Trophoblast cell (in vitro differentiated cells and primary cell): Measurements from ENCODE around the gene CYSTM1.

ENCODE experiments used
- DNase-seq, 2 donors: peaks; one replicate each; pipeline ENCODE4 v3.0.0-alpha.2; 2016
- H2AFZ ChIP-seq: 2 replicates; pipeline ENCODE4 v1.6.1; 2013; ENCODE audit warnings: low read length, moderate library complexity, mild to moderate bottlenecking; ENCODE audit not compliant: insufficient read depth, poor library complexity
- H2AK5ac ChIP-seq: 2 replicates; pipeline ENCODE4 v1.6.1; 2013; ENCODE audit warnings: mild to moderate bottlenecking, low read length
- H2BK120ac ChIP-seq: 2 replicates; pipeline ENCODE4 v1.6.1; 2013; ENCODE audit warnings: low read length, mild to moderate bottlenecking, moderate library complexity; ENCODE audit not compliant: insufficient read depth, poor library complexity
- H2BK12ac ChIP-seq: 2 replicates; pipeline ENCODE4 v1.6.1; 2013; ENCODE audit warnings: mild to moderate bottlenecking, low read length, moderate library complexity
- H2BK5ac ChIP-seq: 2 replicates; pipeline ENCODE4 v1.6.1; 2013; ENCODE audit warnings: low read length, low read depth, moderate library complexity, mild to moderate bottlenecking; ENCODE audit not compliant: poor library complexity
- H3K14ac ChIP-seq: 2 replicates; pipeline ENCODE4 v1.6.1; 2013; ENCODE audit warnings: mild to moderate bottlenecking, low read length
- H3K18ac ChIP-seq: 2 replicates; pipeline ENCODE4 v1.6.1; 2013; ENCODE audit warnings: mild to moderate bottlenecking, low read length
- H3K23ac ChIP-seq: 2 replicates; pipeline ENCODE4 v1.6.1; 2013; ENCODE audit warnings: low read length
- H3K27ac ChIP-seq: 2 replicates; pipeline ENCODE4 v1.5.1; 2013; ENCODE audit warnings: low read depth, mild to moderate bottlenecking, inconsistent platforms, low read length, moderate library complexity
- H3K27me3 ChIP-seq: 2 replicates; pipeline ENCODE4 v1.6.1; 2013; ENCODE audit warnings: inconsistent platforms, mild to moderate bottlenecking, low read length, moderate library complexity; ENCODE audit not compliant: insufficient read depth
- H3K36me3 ChIP-seq, 2 experiments: 1 replicate in 1 of 2; 2 replicates in 1 of 2; pipeline ENCODE4 v1.6.1; 2013; ENCODE audit warnings: low read length in 2 of 2, mild to moderate bottlenecking in 2 of 2, moderate library complexity in 1 of 2; ENCODE audit not compliant: insufficient read depth in 2 of 2, control insufficient read depth in 1 of 2
- H3K4ac ChIP-seq: 2 replicates; pipeline ENCODE4 v1.6.1; 2013; ENCODE audit warnings: low read depth, mild to moderate bottlenecking, low read length, moderate library complexity
- H3K4me1 ChIP-seq, 2 experiments: 1 replicate in 1 of 2; 2 replicates in 1 of 2; pipeline ENCODE4 v1.6.1; 2013; ENCODE audit warnings: low read length in 2 of 2, mild to moderate bottlenecking in 2 of 2, moderate library complexity in 1 of 2; ENCODE audit not compliant: insufficient read depth in 2 of 2, control insufficient read depth in 1 of 2
- H3K4me2 ChIP-seq: 2 replicates; pipeline ENCODE4 v1.6.1; 2013; ENCODE audit warnings: inconsistent platforms, mild to moderate bottlenecking, low read length, moderate library complexity
- H3K4me3 ChIP-seq: 2 replicates; pipeline ENCODE4 v1.5.1; 2013; ENCODE audit warnings: mild to moderate bottlenecking, low read depth, low read length, inconsistent platforms
- H3K79me1 ChIP-seq: one replicate; pipeline ENCODE4 v1.6.1; 2013; ENCODE audit warnings: low read length
- H3K79me2 ChIP-seq: 2 replicates; pipeline ENCODE4 v1.6.1; 2013; ENCODE audit warnings: low read length, mild to moderate bottlenecking; ENCODE audit not compliant: control insufficient read depth, insufficient read depth, poor library complexity
- H3K9ac ChIP-seq: 2 replicates; pipeline ENCODE4 v1.6.1; 2013; ENCODE audit warnings: mild to moderate bottlenecking, low read length
- H3K9me3 ChIP-seq: 2 replicates; pipeline ENCODE4 v1.6.1; 2013; ENCODE audit warnings: low read depth, mild to moderate bottlenecking, control low read depth, inconsistent platforms, low read length; ENCODE audit not compliant: insufficient read depth
- H4K12ac ChIP-seq: 2 replicates; pipeline ENCODE4 v1.6.1; 2013; ENCODE audit warnings: low read depth, mild to moderate bottlenecking, low read length, moderate library complexity
- H4K8ac ChIP-seq: 2 replicates; pipeline ENCODE4 v1.6.1; 2013; ENCODE audit warnings: low read depth, mild to moderate bottlenecking, low read length, moderate library complexity
- H4K91ac ChIP-seq: one replicate; pipeline ENCODE4 v1.6.1; 2013; ENCODE audit warnings: low read depth, mild to moderate bottlenecking, low read length, moderate library complexity
- WGBS: extraction: QIAGEN DNeasy Blood & Tissue Kit; methylation state at CpG from one replicate; pipeline ENCODE4 v1.1.7; 2013; ENCODE audit warnings: missing lambda C conversion rate; ENCODE audit not compliant: insufficient read length, insufficient coverage; ENCODE audit errors: extremely low coverage; 5-methylcytosine and 5-hydroxymethylcytosine counted together

Gene CYSTM1

GRCh38 chr5:140175367-140176030, 511 bp downstream of the CYSTM1 start:
- Histone ChIP-seq H3K27me3 (no peaks in the 10 kb centered on the region), H3K9ac (peak overlapping the region; percentile 81), H3K4me1 (peaks cover 2 to 6% of the 10 kb centered on the region in 2 experiments), H3K4me3 (peak overlapping the region; percentile 87), H3K14ac (peak overlapping the region; percentile 75), H4K8ac (peak overlapping the region; percentile 51), H2BK120ac (peak overlapping the region; percentile 8), H3K9me3 (peaks cover 1% of the 10 kb centered on the region), H3K4me2 (peak overlapping the region; percentile 65), H3K23ac (no peak overlapping the region), H2AFZ (peak overlapping the region; percentile 96), H3K18ac (peak overlapping the region; percentile 51), H4K12ac (peak overlapping the region; percentile 27), H2BK12ac (no peak overlapping the region), H3K4ac (peak overlapping the region; percentile 37), H2AK5ac (no peak overlapping the region), H3K27ac (peak overlapping the region; percentile 38), H4K91ac (peak overlapping the region; percentile 7), H2BK5ac (peak overlapping the region; percentile 23), H3K36me3 (no peaks in the 10 kb centered on the region), H3K79me2 (peaks cover 3% of the 10 kb centered on the region), H3K79me1 (peaks cover 13% of the 10 kb centered on the region)
- WGBS, result no CpG with 5 or more reads among the region's 58 CpGs
- DNase-seq, result peak; percentile 42 to 64

- H4K12ac ChIP-seq, result peak overlapping the region; percentile 27
- no peak overlapping the region for H2BK5ac ChIP-seq
- no peak overlapping the region for H2AK5ac ChIP-seq
- no peak overlapping the region for H3K4ac ChIP-seq
- H3K4me3 ChIP-seq, result peak overlapping the region; percentile 87
- H2AFZ ChIP-seq, result peak overlapping the region; percentile 96
- peak overlapping the region; percentile 44 for H3K18ac ChIP-seq
- no CpG with 5 or more reads among the region's 4 CpGs for WGBS
- H4K8ac ChIP-seq, result peak overlapping the region; percentile 51
- H3K27me3 ChIP-seq, result no peaks in the 10 kb centered on the region
- peaks cover 1% of the 10 kb centered on the region for H3K9me3 ChIP-seq
- peak overlapping the region; percentile 81 for H3K9ac ChIP-seq
- peak overlapping the region; percentile 8 for H2BK120ac ChIP-seq
- peaks cover 2 to 6% of the 10 kb centered on the region in 2 experiments for H3K4me1 ChIP-seq
- no peak overlapping the region for H3K23ac ChIP-seq
- peaks cover 13% of the 10 kb centered on the region for H3K79me1 ChIP-seq
- H3K4me2 ChIP-seq, result peak overlapping the region; percentile 65
- no peaks in the 10 kb centered on the region for H3K36me3 ChIP-seq
- H3K79me2 ChIP-seq, result peaks cover 3% of the 10 kb centered on the region
- peak overlapping the region; percentile 16 for H3K14ac ChIP-seq
- H3K27ac ChIP-seq, result peak overlapping the region; percentile 38
- no peak overlapping the region for H2BK12ac ChIP-seq
- DNase-seq, result peak in 1 of 2 donors; percentile 31
- peak overlapping the region; percentile 7 for H4K91ac ChIP-seq
Measured at GRCh38 chr5:140176031-140176387, 1.0 kb downstream of the CYSTM1 start.

GRCh38 chr5:140178086-140178410, 3.1 kb downstream of the CYSTM1 start:
- H2BK12ac ChIP-seq, result no peak overlapping the region
- H3K4me3 ChIP-seq, result no peak overlapping the region
- peaks cover 2 to 6% of the 10 kb centered on the region in 2 experiments for H3K4me1 ChIP-seq
- no peak overlapping the region for H3K4me2 ChIP-seq
- H4K12ac ChIP-seq, result no peak overlapping the region
- H3K27me3 ChIP-seq, result no peaks in the 10 kb centered on the region
- H2BK120ac ChIP-seq, result no peak overlapping the region
- H3K23ac ChIP-seq, result no peak overlapping the region
- no peak overlapping the region for H3K27ac ChIP-seq
- no peak overlapping the region for H3K4ac ChIP-seq
- H3K9ac ChIP-seq, result no peak overlapping the region
- peaks cover 3% of the 10 kb centered on the region for H3K79me2 ChIP-seq
- H3K18ac ChIP-seq, result no peak overlapping the region
- no peak overlapping the region for H3K14ac ChIP-seq
- no peak overlapping the region for H4K8ac ChIP-seq
- H2AFZ ChIP-seq, result no peak overlapping the region
- H3K36me3 ChIP-seq, result no peaks in the 10 kb centered on the region
- H2AK5ac ChIP-seq, result no peak overlapping the region
- peaks cover 1% of the 10 kb centered on the region for H3K9me3 ChIP-seq
- DNase-seq, result no peak
- H2BK5ac ChIP-seq, result no peak overlapping the region
- no CpG with 5 or more reads among the region's 1 CpG for WGBS
- H4K91ac ChIP-seq, result no peak overlapping the region
- peaks cover 13% of the 10 kb centered on the region for H3K79me1 ChIP-seq

- Histone ChIP-seq H3K27me3 (no peaks in the 10 kb centered on the region), H3K9me3 (peaks cover 1% of the 10 kb centered on the region), H4K8ac (no peak overlapping the region), H3K14ac (no peak overlapping the region), H2BK120ac (no peak overlapping the region), H2AK5ac (no peak overlapping the region), H4K91ac (no peak overlapping the region), H3K79me2 (peaks cover 3% of the 10 kb centered on the region), H3K23ac (no peak overlapping the region), H3K27ac (no peak overlapping the region), H4K12ac (no peak overlapping the region), H3K4me3 (no peak overlapping the region), H3K36me3 (no peaks in the 10 kb centered on the region), H3K4me1 (peaks cover 2 to 6% of the 10 kb centered on the region in 2 experiments), H3K4me2 (no peak overlapping the region), H3K18ac (no peak overlapping the region), H2BK5ac (no peak overlapping the region), H2AFZ (no peak overlapping the region), H2BK12ac (no peak overlapping the region), H3K79me1 (peaks cover 13% of the 10 kb centered on the region), H3K4ac (no peak overlapping the region), H3K9ac (no peak overlapping the region)
- no peak for DNase-seq
- WGBS, result no CpG with 5 or more reads among the region's 6 CpGs
Measured at GRCh38 chr5:140178482-140179116, 3.6 kb downstream of the CYSTM1 start.
